Right atrium auricular region (tissue), 2 donors: ENCODE data around the gene SIDT2. TPM values are rescaled to one million over a fixed set of nuclear protein-coding genes. Genes with fewer than 3 reads are reported as not detected.

ENCODE experiments used
- DNase-seq: peaks from one replicate; pipeline ENCODE4 v3.0.0-alpha.2; 2019; ENCODE audit warnings: low spot score
- H3K27ac ChIP-seq, 2 donors: fragments of 200-600 bp; sonication (generic); 1 replicate in 1 of 2; 2 replicates in 1 of 2; pipeline ENCODE4 v1.5.1; 2016 to 2019
- H3K27me3 ChIP-seq, 2 donors: fragments of 200-600 bp; sonication (generic); one replicate each; pipeline versions ENCODE4 v1.5.1 to v1.6.0; 2017 to 2019
- H3K36me3 ChIP-seq: fragments of 200-600 bp; sonication (generic); one replicate; pipeline ENCODE4 v1.5.1; 2016
- H3K4me1 ChIP-seq, 2 donors: fragments of 200-600 bp; sonication (generic); one replicate each; pipeline versions ENCODE4 v1.5.1 to v1.6.0; 2017 to 2019
- H3K4me3 ChIP-seq, 2 donors: fragments of 200-600 bp; sonication (generic); 1 replicate in 1 of 2; 2 replicates in 1 of 2; pipeline ENCODE4 v1.5.1; 2017 to 2019; ENCODE audit warnings: mild to moderate bottlenecking in 1 of 2, moderate library complexity in 1 of 2
- H3K9me3 ChIP-seq, 2 donors: fragments of 200-600 bp; sonication (generic); one replicate each; pipeline ENCODE4 v1.5.1; 2019
- CTCF ChIP-seq, 2 donors: fragments of 200-600 bp; sonication (generic); IDR thresholded peaks; one replicate each; pipeline ENCODE4 v1.5.1; 2019; ENCODE audit warnings: antibody characterized with exemption in 2 of 2
- total RNA-seq, 2 donors: library from RNA; depleted of rRNA; stranded (reverse); fragments of >200 nt; gene quantifications; one replicate each; pipeline ENCODE4 v1.1.0, GENCODE V29; 2016

Gene SIDT2
- total RNA-seq, 2 donors from 2014 or later, result 19.1 to 33.0 TPM

GRCh38 chr11:117229931-117230285 is 51.4 kb downstream of the SIDT2 start:
- Histone ChIP-seq H3K36me3 (peaks cover 44% of the 10 kb centered on the region), H3K4me3 (no peak overlapping the region), H3K27me3 (no peaks in the 10 kb centered on the region), H3K4me1 (peaks cover 0 to 34% of the 10 kb centered on the region in 2 donors), H3K9me3 (no peaks in the 10 kb centered on the region), H3K27ac (no peak overlapping the region)
- no peak for DNase-seq
- TF ChIP-seq CTCF (IDR thresholded peaks at IDR 0.05), result no peak

DNA sequence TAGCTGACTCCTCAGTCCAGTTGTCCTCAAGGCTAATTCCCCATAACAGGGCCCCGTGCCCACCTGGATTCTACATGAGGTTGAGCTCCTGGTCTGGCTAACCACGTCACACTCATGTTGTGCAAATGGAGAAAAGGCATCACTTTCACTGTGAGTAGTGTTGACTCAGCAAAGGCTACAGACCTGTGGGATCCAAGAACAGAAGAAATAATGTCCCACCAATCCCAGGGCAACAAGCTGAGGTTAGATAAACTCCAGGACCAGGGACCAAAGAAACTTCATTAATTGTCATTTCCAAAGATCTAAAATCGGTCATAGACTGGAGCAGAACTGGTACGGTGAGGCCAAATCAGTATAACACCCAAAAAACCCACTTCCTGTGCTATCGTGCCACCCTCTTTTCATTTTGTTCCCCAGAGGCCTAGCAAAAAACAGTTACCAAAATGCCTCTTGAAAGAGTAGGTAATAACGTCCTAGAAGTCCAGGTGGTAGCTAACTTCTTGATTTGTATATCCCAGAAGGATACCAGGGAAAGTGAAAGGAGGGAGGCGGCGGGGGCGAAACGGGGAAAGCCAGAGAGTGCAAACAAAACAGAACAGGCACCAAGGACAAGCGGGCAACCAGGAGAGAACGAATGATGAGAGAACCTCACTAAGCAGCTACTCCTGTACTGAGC is 51.9 kb downstream of the SIDT2 start:
- Histone ChIP-seq H3K4me3 (no peak overlapping the region), H3K36me3 (peaks cover 43% of the 10 kb centered on the region), H3K27ac (no peak overlapping the region), H3K27me3 (no peaks in the 10 kb centered on the region), H3K4me1 (peaks cover 0 to 34% of the 10 kb centered on the region in 2 donors), H3K9me3 (no peaks in the 10 kb centered on the region)
- no peak for TF ChIP-seq CTCF (IDR thresholded peaks at IDR 0.05)
- DNase-seq, result peak; percentile 47

- no peak for TF ChIP-seq CTCF (IDR thresholded peaks at IDR 0.05)
- no peak for DNase-seq
- Histone ChIP-seq H3K4me3 (peak overlapping the region; percentile 67 to 97), H3K4me1 (peaks cover 0 to 34% of the 10 kb centered on the region in 2 donors), H3K9me3 (no peaks in the 10 kb centered on the region), H3K36me3 (peaks cover 38% of the 10 kb centered on the region), H3K27ac (peak overlapping the region; percentile 97), H3K27me3 (no peaks in the 10 kb centered on the region)
These were observed 52.7 kb downstream of the SIDT2 start for GRCh38 chr11:117230999-117231841.

DNA sequence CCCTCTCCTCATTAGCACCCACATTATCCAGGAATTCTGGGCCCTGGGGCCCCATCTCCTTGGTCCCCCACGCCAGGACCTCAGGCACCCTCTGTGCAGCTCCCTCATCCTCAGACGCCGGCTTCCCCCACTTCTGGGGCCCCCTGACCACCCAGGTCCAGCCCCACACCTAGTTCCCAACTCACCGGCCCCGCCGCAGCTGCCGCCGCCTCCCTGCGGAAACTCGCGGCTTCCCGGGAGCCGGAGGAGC is 53.2 kb downstream of the SIDT2 start, which contains the start of gene PCSK7:
PCSK7 (minus strand) TSS at position 232 of the 250 bp plus-strand sequence. CDS start 2,229 bp downstream, outside the sequence.
- TF ChIP-seq CTCF (IDR thresholded peaks at IDR 0.05), result no peak
- Histone ChIP-seq H3K9me3 (no peaks in the 10 kb centered on the region), H3K4me1 (peaks cover 0 to 34% of the 10 kb centered on the region in 2 donors), H3K36me3 (peaks cover 36% of the 10 kb centered on the region), H3K4me3 (peak within 1 kb of the TSS; percentile 67 to 97), H3K27me3 (no peaks in the 10 kb centered on the region), H3K27ac (peak within 1 kb of the TSS; percentile 97)
- DNase-seq, result peak; percentile 84

- peak; percentile 79 for DNase-seq
- H3K9me3 ChIP-seq, result no peaks in the 10 kb centered on the region
- peaks cover 30% of the 10 kb centered on the region for H3K36me3 ChIP-seq
- H3K27ac ChIP-seq, result peak within 1 kb of the TSS; percentile 97
- peaks cover 0 to 34% of the 10 kb centered on the region in 2 donors for H3K4me1 ChIP-seq
- H3K4me3 ChIP-seq, result peak within 1 kb of the TSS; percentile 67 to 97
- TF ChIP-seq CTCF (IDR thresholded peaks at IDR 0.05), result peak; percentile 91 to 98
- H3K27me3 ChIP-seq, result no peaks in the 10 kb centered on the region
These were observed 53.7 kb downstream of the SIDT2 start, which contains the start of gene RNF214 for GRCh38 chr11:117232092-117232878. Gene RNF214, plus strand, starts transcription at chr11:117232671. Its CDS starts 1,602 bp downstream, at chr11:117234273.
